Measurements from ENCODE around the gene DIABLO.
"Not testable (repeated sequence)": the region's sequence is repeated elsewhere in the genome, so short reads cannot be mapped to it uniquely, and the experiment has no call there.

DIABLO gene

DNA sequence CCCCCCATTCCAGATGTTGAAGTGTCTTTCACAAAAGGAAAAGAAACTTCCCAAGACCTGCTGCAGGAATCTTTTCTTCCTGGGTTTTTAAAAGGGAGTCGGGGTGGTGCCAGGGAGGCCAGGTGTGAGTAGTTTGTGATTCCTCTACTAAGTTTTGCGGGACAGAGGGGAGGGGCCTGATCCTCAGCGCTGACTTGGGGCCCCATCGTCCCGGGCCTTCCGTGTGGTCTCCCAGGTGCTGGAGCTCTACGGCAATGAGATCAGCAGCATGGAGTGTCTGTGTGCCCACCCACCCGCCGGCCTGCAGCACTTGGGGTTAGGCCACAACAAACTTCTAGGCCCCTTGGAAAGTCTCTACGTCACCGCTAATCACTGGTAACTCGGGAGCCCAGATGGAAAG lies 38.4 kb downstream of the DIABLO start:
- no peak for DNase-seq

DNA sequence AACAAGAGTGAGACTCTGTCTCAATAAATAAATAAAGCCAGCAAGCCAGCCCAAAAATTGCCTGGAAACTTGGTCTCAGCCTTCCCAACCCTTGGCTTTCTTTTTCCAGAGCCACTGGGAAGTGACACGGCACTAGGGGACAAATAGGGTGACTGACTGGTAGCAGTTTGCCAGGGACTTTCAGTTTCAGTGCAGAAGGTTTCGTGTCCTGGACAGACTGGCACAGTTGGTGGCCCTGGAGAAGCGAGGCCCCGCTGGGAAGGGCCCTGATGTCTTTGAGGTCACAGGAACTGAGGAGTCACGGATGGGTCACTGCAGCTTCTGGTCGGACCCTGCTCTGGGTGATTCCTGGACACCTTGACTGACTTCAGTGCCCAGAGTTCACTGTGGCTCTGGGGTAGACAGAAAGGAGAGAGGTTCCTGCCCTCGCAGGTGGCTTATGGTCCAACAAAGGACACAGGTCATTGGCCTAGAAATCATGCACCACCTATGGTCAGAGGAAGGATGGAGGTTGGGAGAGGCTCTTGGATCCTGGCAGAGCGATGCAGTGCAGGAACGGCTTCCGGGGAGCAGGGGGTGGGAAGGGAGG lies 40.3 kb downstream of the DIABLO start:
- no peak for DNase-seq

DNA sequence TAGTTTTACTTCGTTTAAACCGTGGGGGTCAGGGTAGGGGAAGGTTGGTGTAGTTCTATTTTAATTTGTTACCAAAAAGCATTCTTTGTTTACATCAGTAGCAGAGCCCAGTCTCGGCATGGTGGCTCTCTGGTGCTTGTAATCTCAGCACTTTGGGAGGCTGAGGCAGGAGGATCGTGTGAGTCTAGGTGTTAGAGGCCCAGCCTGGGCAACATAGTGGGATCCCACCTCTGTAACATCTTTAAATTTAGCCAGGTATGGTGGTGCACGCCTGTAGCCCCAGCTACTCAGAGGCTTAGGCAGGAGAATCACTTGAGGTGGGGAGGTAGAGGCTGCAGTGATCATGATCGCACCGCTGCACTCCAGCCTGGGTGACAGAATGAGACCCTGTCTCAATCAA lies 40.8 kb downstream of the DIABLO start:
- DNase-seq, result no peak

GRCh38 chr12:122184517-122184916 lies 41.3 kb downstream of the DIABLO start:
- no peak for DNase-seq

GRCh38 chr12:122183588-122183940 lies 42.3 kb downstream of the DIABLO start:
- DNase-seq, result no peak

- peak; percentile 61 for DNase-seq
These were observed 42.8 kb downstream of the DIABLO start, which contains the start of gene LRRC43 for GRCh38 chr12:122182887-122183587. Gene LRRC43 (plus strand): TSS chr12:122183123. CDS start chr12:122183145, 22 bp downstream.

GRCh38 chr12:122176473-122176872 lies 49.4 kb downstream of the DIABLO start:
- DNase-seq, result not testable (repeated sequence)

- DNase-seq, result no peak
These were observed 51.6 kb downstream of the DIABLO start, which contains the start of gene IL31 for GRCh38 chr12:122174155-122174845. Gene IL31 (minus strand): TSS chr12:122174221. CDS start chr12:122174172, 49 bp downstream.

- DNase-seq, result no peak
These were observed 53.5 kb downstream of the DIABLO start for GRCh38 chr12:122172262-122172939.

GRCh38 chr12:122171399-122171798 lies 54.5 kb downstream of the DIABLO start:
- DNase-seq, result no peak

- no peak for DNase-seq
These were observed 57.4 kb downstream of the DIABLO start for GRCh38 chr12:122168492-122168891.

- no peak for DNase-seq
These were observed 58.4 kb downstream of the DIABLO start for GRCh38 chr12:122167356-122167925.

DNA sequence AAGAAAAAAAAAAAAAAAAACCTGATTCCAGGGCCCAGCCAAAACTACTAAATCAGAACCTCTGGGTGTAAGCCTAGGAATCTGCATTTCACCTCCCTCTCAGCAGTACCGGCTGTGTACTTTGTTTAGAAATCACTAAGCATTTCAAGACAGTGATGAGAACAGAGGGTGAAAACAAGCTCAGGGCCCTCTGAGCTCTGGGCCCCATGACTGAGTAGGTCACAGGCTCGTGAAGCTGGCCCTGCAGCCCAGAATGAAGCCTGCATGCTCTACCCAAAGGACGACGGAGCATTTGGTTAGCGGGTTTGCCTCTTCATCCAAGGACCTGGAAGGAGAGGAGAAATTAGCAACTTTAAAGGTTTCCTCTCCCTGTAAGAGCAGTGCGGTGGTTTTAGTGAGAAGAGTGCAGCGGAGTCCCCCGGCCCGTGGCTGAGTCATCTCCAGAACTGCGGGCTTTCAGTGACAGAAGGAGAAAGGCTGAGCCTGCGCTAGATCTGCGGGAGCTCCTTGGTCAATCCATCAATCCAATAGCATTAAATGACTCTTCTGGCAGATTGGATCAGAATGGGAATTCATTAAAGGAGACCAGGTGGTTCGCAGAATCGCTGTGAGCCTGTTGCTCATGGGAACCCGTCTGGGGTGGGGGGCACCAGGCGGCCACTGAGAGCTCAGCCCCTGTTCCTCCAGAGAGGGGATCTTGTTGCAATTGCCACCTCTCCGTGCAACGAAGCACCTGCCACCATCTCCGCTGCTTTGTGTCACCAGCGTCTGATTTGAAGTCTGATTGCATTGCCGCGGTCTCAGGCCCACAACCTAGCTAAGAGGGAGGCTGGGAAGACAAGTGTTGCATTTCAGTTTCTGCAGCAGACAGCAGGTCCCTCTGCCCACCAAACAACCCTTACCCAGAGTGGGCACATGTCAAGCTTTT lies 59.2 kb downstream of the DIABLO start:
- no peak for DNase-seq

DNA sequence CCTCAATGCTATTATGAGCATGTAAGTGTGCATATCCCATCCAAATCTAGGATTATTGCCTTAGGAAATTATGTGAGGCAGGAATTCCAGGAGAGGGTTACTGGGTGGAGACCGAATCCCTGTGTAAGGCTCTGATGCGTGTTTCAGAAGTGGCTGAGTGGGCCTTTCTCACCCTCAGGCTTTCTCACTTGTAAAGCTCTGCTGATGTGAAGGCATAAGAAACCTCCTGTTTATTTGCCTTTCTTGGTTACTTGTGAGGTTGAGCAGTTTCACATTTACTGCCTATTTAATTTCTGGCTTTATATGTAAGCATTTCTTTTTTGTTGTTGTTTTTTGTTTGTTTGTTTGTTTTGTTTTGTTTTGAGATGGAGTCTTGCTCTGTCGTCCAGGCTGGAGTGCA lies 62.9 kb downstream of the DIABLO start:
- DNase-seq, result no peak

DNA sequence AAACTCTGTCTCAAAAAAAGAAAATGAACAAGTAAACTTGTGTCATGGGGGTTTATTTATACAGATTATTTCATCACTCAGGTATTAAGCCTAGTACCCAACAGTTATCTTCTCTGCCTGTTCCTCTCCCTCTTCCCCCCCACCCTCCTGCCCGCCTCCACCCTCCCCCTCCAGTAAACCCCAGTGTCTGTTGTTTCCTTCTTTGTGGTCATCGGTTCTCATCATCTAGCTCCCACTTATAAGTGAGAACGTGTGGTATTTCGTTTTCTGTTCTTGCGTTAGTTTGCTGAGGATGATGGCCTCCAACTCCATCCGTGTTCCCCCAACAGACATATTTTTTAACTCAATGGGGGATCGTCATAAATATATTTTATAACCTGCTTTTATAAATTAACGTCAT lies 64.2 kb downstream of the DIABLO start:
- DNase-seq, result no peak

- DNase-seq, result no peak
These were observed 65.1 kb downstream of the DIABLO start for GRCh38 chr12:122160761-122161160.

DNA sequence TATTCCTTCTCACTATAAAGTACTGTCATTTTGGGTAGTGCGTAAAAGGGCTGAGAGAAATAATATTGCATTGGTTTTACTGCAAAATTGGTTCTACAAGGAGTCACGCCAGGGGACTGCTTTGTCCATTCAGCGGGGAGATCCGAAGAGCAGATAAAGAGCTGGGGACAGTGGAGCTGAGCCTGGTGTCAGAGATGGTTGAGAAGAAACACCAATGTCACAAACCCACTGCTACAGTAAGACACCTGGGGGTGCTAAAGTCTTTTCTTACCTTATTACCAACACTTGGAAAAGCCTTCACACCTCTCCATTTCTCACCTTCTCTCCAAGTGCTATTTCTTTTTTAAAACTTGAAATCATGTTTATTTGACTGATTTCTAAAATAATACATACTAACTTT lies 66.0 kb downstream of the DIABLO start:
- no peak for DNase-seq

DNA sequence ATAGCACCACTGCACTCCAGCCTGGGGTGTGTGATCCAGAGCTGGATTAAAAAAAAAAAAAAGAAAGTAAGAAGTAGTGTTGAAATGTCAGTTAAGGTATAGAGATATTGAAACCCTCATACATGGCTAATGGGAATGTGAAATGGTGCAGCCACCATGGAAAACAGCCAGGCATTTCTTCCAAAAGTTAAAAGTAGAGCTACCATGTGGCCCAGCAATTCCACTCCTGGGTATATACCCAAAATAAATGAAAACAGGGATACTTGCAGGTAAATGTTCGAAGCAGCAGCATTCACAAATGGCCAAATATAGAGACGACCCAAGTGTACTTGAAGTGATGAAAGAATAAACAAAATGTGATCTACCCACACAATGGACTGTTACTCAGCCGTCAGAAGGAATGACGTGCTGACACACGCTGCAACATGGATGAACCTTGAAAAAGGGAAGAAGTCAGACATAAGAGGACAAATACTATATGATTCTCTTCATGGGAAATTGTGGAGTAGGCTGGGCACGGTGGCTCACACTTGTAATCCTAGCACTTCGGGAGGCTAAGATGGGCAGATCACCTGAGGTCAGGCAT lies 67.1 kb downstream of the DIABLO start:
- DNase-seq, result no peak

Measured in NCI-H510A treated with DMSO at 0.1 percent for 48 hours (cell line).